Lower leg skin (tissue), 4 donors: ENCODE data around the gene POLA1. TPM values are rescaled to one million over a fixed set of nuclear protein-coding genes. Genes with fewer than 3 reads are reported as not detected.

Experiments used
- DNase-seq, 2 donors: peaks; one replicate each; pipeline ENCODE4 v3.0.0-alpha.2; 2019; ENCODE audit warnings: low spot score in 2 of 2
- H3K4me3 ChIP-seq: fragments of 200-600 bp; sonication (generic); 2 replicates; pipeline ENCODE4 v1.5.1; 2017; ENCODE audit warnings: mild to moderate bottlenecking, low read depth; ENCODE audit not compliant: poor library complexity, severe bottlenecking
- CTCF ChIP-seq, 3 donors: fragments of 450-650 bp; IDR thresholded peaks; one replicate each; pipeline ENCODE4 v1.5.1; 2016; ENCODE audit warnings: antibody characterized with exemption in 3 of 3, mild to moderate bottlenecking in 3 of 3, moderate library complexity in 2 of 3
- POLR2A ChIP-seq, 2 donors: fragments of 450-650 bp; IDR thresholded peaks; one replicate each; pipeline ENCODE4 v1.6.1; 2016 to 2017; ENCODE audit warnings: antibody characterized with exemption in 2 of 2, mild to moderate bottlenecking in 1 of 2, moderate library complexity in 1 of 2
- WGBS, 2 donors: methylation state at CpG; one replicate each; pipeline ENCODE4 v1.1.5; 2018; 5-methylcytosine and 5-hydroxymethylcytosine counted together
- intact Hi-C: fragments of 100-400 bp; cut with DNase I; formaldehyde crosslinking; loops from one replicate; pipeline ENCODE4 v1.15.0; 2023; ENCODE audit warnings: low total_unique reads
- total RNA-seq, 4 donors: library from RNA; depleted of rRNA; stranded (reverse); fragments of >200 nt; gene quantifications; one replicate each; pipeline ENCODE4 v1.1.0, GENCODE V29; 2016

POLA1 gene
- total RNA-seq, 4 donors from 2014 or later: 7.1 to 12.5 (median 8.1) TPM

- no peak overlapping the region for H3K4me3 ChIP-seq
- no peak for DNase-seq
- TF ChIP-seq CTCF (IDR thresholded peaks at IDR 0.05) (no peak), POLR2A (IDR thresholded peaks at IDR 0.05) (no peak)
- intact Hi-C loops: no loop called here
- WGBS, 2 donors: 88 to 90% methylated on average over 3 of the region's 3 CpGs
Observed at GRCh38 chrX:24702362-24703184, 8.9 kb downstream of the POLA1 start.

DNA sequence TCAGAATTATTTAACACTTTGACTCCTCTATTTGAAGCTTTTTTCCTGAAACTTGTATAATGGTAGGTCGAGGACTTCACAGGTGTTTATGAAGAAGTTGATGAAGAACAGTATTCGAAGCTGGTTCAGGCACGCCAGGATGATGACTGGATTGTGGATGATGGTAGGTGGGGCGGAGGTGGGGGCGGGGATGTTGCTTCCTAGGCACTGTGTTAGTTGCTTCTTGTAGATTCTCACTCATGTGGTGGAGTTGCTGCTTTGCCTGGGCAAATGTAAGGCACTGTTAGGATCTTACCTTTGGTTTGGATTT is 9.4 kb downstream of the POLA1 start:
- intact Hi-C loops: no loop called here
- 74 to 86% methylated on average over 5 of the region's 5 CpGs for WGBS, 2 donors
- H3K4me3 ChIP-seq: no peak overlapping the region
- no peak for DNase-seq
- TF ChIP-seq CTCF (IDR thresholded peaks at IDR 0.05): no peak
- TF ChIP-seq POLR2A (IDR thresholded peaks at IDR 0.05): no peak

- TF ChIP-seq CTCF (IDR thresholded peaks at IDR 0.05): no peak
- TF ChIP-seq POLR2A (IDR thresholded peaks at IDR 0.05): no peak
- H3K4me3 ChIP-seq: no peak overlapping the region
- DNase-seq: no peak
- intact Hi-C loops: no loop called here
- 78 to 86% methylated on average over 4 of the region's 4 CpGs for WGBS, 2 donors
Observed at GRCh38 chrX:24718771-24719170, 25.1 kb downstream of the POLA1 start.

DNA sequence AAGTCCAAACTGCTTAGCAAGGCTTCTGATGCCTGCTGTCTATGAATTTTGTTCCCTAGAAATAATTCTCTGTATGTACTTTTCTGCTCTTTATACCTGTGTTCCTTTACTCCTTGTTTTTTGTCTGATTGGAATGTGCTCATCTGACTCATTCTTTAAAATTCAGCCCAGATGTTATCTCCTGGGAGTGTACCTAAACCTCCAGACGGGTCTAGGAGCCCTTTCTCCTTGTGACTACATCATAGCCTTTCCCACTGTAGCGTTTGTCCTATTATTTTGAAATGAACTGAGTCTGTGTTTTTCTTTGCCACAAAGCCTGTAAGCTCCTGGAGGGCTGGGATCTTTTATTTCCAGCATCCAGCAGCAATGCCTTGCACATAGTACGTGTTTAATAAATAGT is 26.3 kb downstream of the POLA1 start:
- DNase-seq: no peak
- no peak overlapping the region for H3K4me3 ChIP-seq
- 29 to 33% methylated on average over 3 of the region's 3 CpGs for WGBS, 2 donors
- no peak for TF ChIP-seq CTCF (IDR thresholded peaks at IDR 0.05)
- TF ChIP-seq POLR2A (IDR thresholded peaks at IDR 0.05): no peak
- intact Hi-C loops: no loop called here

DNA sequence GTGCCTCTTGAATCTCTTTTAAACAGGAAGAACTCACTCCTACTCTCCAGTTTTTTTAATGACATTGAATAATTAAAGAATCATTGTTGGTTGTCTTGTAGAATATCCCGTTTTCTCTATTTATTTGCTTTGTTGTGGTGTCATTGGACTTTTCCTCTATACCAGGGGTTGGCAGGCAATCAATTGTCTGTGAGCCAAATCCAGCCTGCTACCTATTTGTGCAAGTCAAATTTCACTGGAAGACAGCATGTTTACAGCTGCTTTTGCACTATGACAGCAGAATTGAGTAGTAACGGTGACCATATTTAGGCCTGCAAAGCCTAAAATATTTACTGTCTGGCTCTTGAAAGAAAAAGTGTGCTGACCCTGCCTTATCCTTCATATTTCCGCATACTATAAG is 34.8 kb downstream of the POLA1 start:
- intact Hi-C loops: no loop called here
- WGBS, 2 donors: 71 to 87% methylated on average over 3 of the region's 3 CpGs
- DNase-seq: no peak
- H3K4me3 ChIP-seq: no peak overlapping the region
- TF ChIP-seq CTCF (IDR thresholded peaks at IDR 0.05) (no peak), POLR2A (IDR thresholded peaks at IDR 0.05) (no peak)
